Thyroid gland (tissue), 4 donors: Measurements from ENCODE around the gene UGT1A5. TPM values are rescaled to one million over a fixed set of nuclear protein-coding genes. Genes with fewer than 3 reads are reported as not detected.

Experiments
- DNase-seq, 2 donors: peaks; one replicate each; pipeline ENCODE4 v3.0.0-alpha.2; 2019
- H3K27ac ChIP-seq, 3 donors: fragments of 200-600 bp; sonication (generic); 1 replicate in 2 of 3; 2 replicates in 1 of 3; pipeline ENCODE4 v1.5.1; 2016 to 2019; ENCODE audit warnings: mild to moderate bottlenecking in 1 of 3, moderate library complexity in 1 of 3
- H3K27me3 ChIP-seq: fragments of 200-600 bp; sonication (generic); one replicate; pipeline ENCODE4 v1.5.1; 2019
- H3K36me3 ChIP-seq, 2 donors: fragments of 200-600 bp; sonication (generic); one replicate each; pipeline ENCODE4 v1.5.1; 2016 to 2019
- H3K4me1 ChIP-seq, 2 donors: fragments of 200-600 bp; sonication (generic); one replicate each; pipeline ENCODE4 v1.5.1; 2017 to 2019
- H3K4me3 ChIP-seq, 3 donors: fragments of 200-600 bp; sonication (generic); replicated peaks in 1 of 3; 1 replicate in 2 of 3; 2 replicates in 1 of 3; pipeline ENCODE4 v1.5.1; 2016; ENCODE audit warnings: mild to moderate bottlenecking in 1 of 3
- H3K9me3 ChIP-seq: fragments of 200-600 bp; sonication (generic); one replicate; pipeline ENCODE4 v1.5.1; 2017
- CTCF ChIP-seq, 6 experiments: fragments of 200-600 bp in 3 of 6; fragments of 450-650 bp in 3 of 6; sonication (generic) in 3 of 6; IDR thresholded peaks; one replicate each; pipeline ENCODE4 v1.5.1; 2016 to 2019; ENCODE audit warnings: antibody characterized with exemption in 6 of 6, mild to moderate bottlenecking in 2 of 6, inconsistent platforms in 1 of 6, moderate library complexity in 1 of 6
- POLR2A ChIP-seq, 2 donors: fragments of 450-650 bp; IDR thresholded peaks; one replicate each; pipeline ENCODE4 v1.6.1; 2017; ENCODE audit warnings: antibody characterized with exemption in 2 of 2, mild to moderate bottlenecking in 2 of 2, moderate library complexity in 1 of 2
- WGBS, 2 donors: methylation state at CpG; one replicate each; pipeline ENCODE4 v1.1.5; 2017; 5-methylcytosine and 5-hydroxymethylcytosine counted together
- intact Hi-C: fragments of 100-400 bp; cut with DNase I; formaldehyde crosslinking; loops from one replicate; pipeline ENCODE4 v1.15.1; 2023
- total RNA-seq, 4 donors: library from RNA; depleted of rRNA; stranded (reverse); fragments of >200 nt; gene quantifications; one replicate each; pipeline ENCODE4 v1.2.3, GENCODE V29; 2016

Gene UGT1A5
- total RNA-seq, 4 donors from 2014 or later, result 0.89 to 2.9 (median 1.3) TPM

- intact Hi-C loops, result no loop called here
- 81 to 82% methylated on average over 14 to 17 of the region's 17 CpGs for WGBS, 2 donors
- TF ChIP-seq POLR2A (IDR thresholded peaks at IDR 0.05) (no peak), CTCF (IDR thresholded peaks at IDR 0.05) (no peak)
- no peak overlapping the region for H3K4me3 ChIP-seq
- H3K27ac ChIP-seq, result no peak overlapping the region
- no peaks in the 10 kb centered on the region for H3K9me3 ChIP-seq
- H3K27me3 ChIP-seq, result no peaks in the 10 kb centered on the region
- H3K4me1 ChIP-seq, result no peaks in the 10 kb centered on the region
- H3K36me3 ChIP-seq, result no peaks in the 10 kb centered on the region
- DNase-seq, result no peak
These were observed 106.2 kb downstream of the UGT1A5 start for GRCh38 chr2:233818639-233819621.

GRCh38 chr2:233819884-233820773 lies 107.4 kb downstream of the UGT1A5 start:
- 81 to 96% methylated on average over 5 to 7 of the region's 18 CpGs for WGBS, 2 donors
- Histone ChIP-seq H3K27me3 (no peaks in the 10 kb centered on the region), H3K36me3 (no peaks in the 10 kb centered on the region), H3K27ac (no peak overlapping the region), H3K4me3 (no peak overlapping the region), H3K9me3 (no peaks in the 10 kb centered on the region), H3K4me1 (no peaks in the 10 kb centered on the region)
- DNase-seq, result no peak
- no peak for TF ChIP-seq POLR2A (IDR thresholded peaks at IDR 0.05)
- TF ChIP-seq CTCF (IDR thresholded peaks at IDR 0.05), result no peak
- intact Hi-C loops, result no loop called here

GRCh38 chr2:233820774-233821105 lies 108.0 kb downstream of the UGT1A5 start:
- H3K27ac ChIP-seq, result no peak overlapping the region
- no peaks in the 10 kb centered on the region for H3K4me1 ChIP-seq
- TF ChIP-seq POLR2A (IDR thresholded peaks at IDR 0.05) (no peak), CTCF (IDR thresholded peaks at IDR 0.05) (no peak)
- H3K36me3 ChIP-seq, result no peaks in the 10 kb centered on the region
- 78 to 88% methylated on average over 6 of the region's 6 CpGs for WGBS, 2 donors
- H3K27me3 ChIP-seq, result no peaks in the 10 kb centered on the region
- no peaks in the 10 kb centered on the region for H3K9me3 ChIP-seq
- DNase-seq, result no peak
- intact Hi-C loops, result no loop called here
- H3K4me3 ChIP-seq, result no peak overlapping the region

- intact Hi-C loops, result no loop called here
- Histone ChIP-seq H3K27ac (no peak overlapping the region), H3K27me3 (no peaks in the 10 kb centered on the region), H3K4me3 (no peak overlapping the region), H3K36me3 (no peaks in the 10 kb centered on the region), H3K4me1 (no peaks in the 10 kb centered on the region), H3K9me3 (no peaks in the 10 kb centered on the region)
- DNase-seq, result no peak
- TF ChIP-seq CTCF (IDR thresholded peaks at IDR 0.05) (no peak), POLR2A (IDR thresholded peaks at IDR 0.05) (no peak)
- 87 to 89% methylated on average over 3 of the region's 3 CpGs for WGBS, 2 donors
These were observed 108.5 kb downstream of the UGT1A5 start for GRCh38 chr2:233821196-233821595.
